ENCODE results near the gene GATA3. TPM values are rescaled to one million over a fixed set of nuclear protein-coding genes. Genes with fewer than 3 reads are reported as not detected.
A peak's percentile ranks its signal among the peaks of the same experiment; 100 is the strongest.

GATA3 gene
- total RNA-seq, 1 donor from 2014 or later = 17.6 TPM

GRCh38 chr10:8047452-8048280 lies 6.8 kb upstream of the GATA3 start:
- Histone ChIP-seq H3K9me3 (ENCODE audit: insufficient read depth, low read depth, low read length) (no peaks in the 10 kb centered on the region), H3K27me3 (ENCODE audit: insufficient read depth, low read length) (peaks cover 93% of the 10 kb centered on the region), H3K4me3 (ENCODE audit: insufficient read depth, low read depth, low read length) (no peak overlapping the region), H3K4me1 (ENCODE audit: insufficient read depth, low read length) (peaks cover 12% of the 10 kb centered on the region), H3K36me3 (ENCODE audit: insufficient read depth, low read length) (no peaks in the 10 kb centered on the region), H3K79me2 (ENCODE audit: insufficient read depth, low read length) (no peaks in the 10 kb centered on the region), H3K9ac (ENCODE audit: low read length) (no peak overlapping the region), H3K27ac (ENCODE audit: low read depth, low read length) (no peak overlapping the region), H2AFZ (ENCODE audit: low read depth, low read length) (no peak overlapping the region), H3K4me2 (ENCODE audit: low read length) (no peak overlapping the region), H4K20me1 (ENCODE audit: insufficient read depth, low read length) (peaks cover 22% of the 10 kb centered on the region)
- Mint-ChIP-seq H3K36me3 (ENCODE audit: low read depth, unreplicated experiment) (peaks cover 2% of the 10 kb centered on the region), H3K4me3 (ENCODE audit: unreplicated experiment) (no peak overlapping the region), H3K27me3 (ENCODE audit: low read depth, unreplicated experiment) (peaks cover 70% of the 10 kb centered on the region), H3K4me1 (ENCODE audit: low read depth, unreplicated experiment) (no peaks in the 10 kb centered on the region), H3K27ac (ENCODE audit: unreplicated experiment) (peak overlapping the region; percentile 47), H3K9me3 (ENCODE audit: unreplicated experiment) (peaks cover 5% of the 10 kb centered on the region)
- no peak for DNase-seq (ENCODE audit: low read depth)
- TF ChIP-seq CTCF (IDR thresholded peaks at IDR 0.05; ENCODE audit: insufficient read depth, low read depth, low read length) (no peak), EZH2 (IDR thresholded peaks at IDR 0.05; ENCODE audit: insufficient read depth, low read length) (peak; percentile 58)
- no peak for FAIRE-seq

- H3K9ac ChIP-seq (ENCODE audit: low read length) = no peak overlapping the region
- H3K4me2 ChIP-seq (ENCODE audit: low read length) = no peak overlapping the region
- peaks cover 71% of the 10 kb centered on the region for H3K27me3 Mint-ChIP-seq (ENCODE audit: low read depth, unreplicated experiment)
- no peak for TF ChIP-seq CTCF (IDR thresholded peaks at IDR 0.05; ENCODE audit: insufficient read depth, low read depth, low read length)
- TF ChIP-seq EZH2 (IDR thresholded peaks at IDR 0.05; ENCODE audit: insufficient read depth, low read length) = no peak
- H2AFZ ChIP-seq (ENCODE audit: low read depth, low read length) = no peak overlapping the region
- no peaks in the 10 kb centered on the region for H3K79me2 ChIP-seq (ENCODE audit: insufficient read depth, low read length)
- no peak overlapping the region for H3K27ac Mint-ChIP-seq (ENCODE audit: unreplicated experiment)
- no peaks in the 10 kb centered on the region for H3K4me1 Mint-ChIP-seq (ENCODE audit: low read depth, unreplicated experiment)
- H4K20me1 ChIP-seq (ENCODE audit: insufficient read depth, low read length) = peaks cover 22% of the 10 kb centered on the region
- no peaks in the 10 kb centered on the region for H3K9me3 ChIP-seq (ENCODE audit: insufficient read depth, low read depth, low read length)
- H3K27me3 ChIP-seq (ENCODE audit: insufficient read depth, low read length) = peaks cover 91% of the 10 kb centered on the region
- H3K36me3 ChIP-seq (ENCODE audit: insufficient read depth, low read length) = no peaks in the 10 kb centered on the region
- peak overlapping the region; percentile 73 for H3K4me3 Mint-ChIP-seq (ENCODE audit: unreplicated experiment)
- H3K9me3 Mint-ChIP-seq (ENCODE audit: unreplicated experiment) = peaks cover 2% of the 10 kb centered on the region
- no peak for DNase-seq (ENCODE audit: low read depth)
- H3K36me3 Mint-ChIP-seq (ENCODE audit: low read depth, unreplicated experiment) = peaks cover 2% of the 10 kb centered on the region
- no peak overlapping the region for H3K4me3 ChIP-seq (ENCODE audit: insufficient read depth, low read depth, low read length)
- no peak overlapping the region for H3K27ac ChIP-seq (ENCODE audit: low read depth, low read length)
- FAIRE-seq = no peak
- H3K4me1 ChIP-seq (ENCODE audit: insufficient read depth, low read length) = peaks cover 12% of the 10 kb centered on the region
Measured at GRCh38 chr10:8048281-8049008, 6.0 kb upstream of the GATA3 start.
